Activated CD4-positive, alpha-beta T cell treated with anti-CD3 and anti-CD28 coated beads, Interleukin-2, amount 10 ng/mL, durations not matched to agents 7 days and 5 days (primary cell): ENCODE results near the gene ANKHD1. TPM values are rescaled to one million over a fixed set of nuclear protein-coding genes. Genes with fewer than 3 reads are reported as not detected.
"Not testable (repeated sequence)": the region's sequence is repeated elsewhere in the genome, so short reads cannot be mapped to it uniquely, and the experiment has no call there.

ENCODE experiments used
- CTCF ChIA-PET: fragments of 350-600 bp; sonication (Branson Sonifier 250); formaldehyde crosslinking; loops from one replicate; lab custom pipeline; 2021; ENCODE audit warnings: antibody characterized with exemption; lab: Charles Lee
- POLR2A ChIA-PET: fragments of 350-600 bp; sonication (Branson Sonifier 250); formaldehyde crosslinking; loops from one replicate; lab custom pipeline; 2021; ENCODE audit warnings: antibody characterized with exemption; lab: Charles Lee
- DNase-seq: peaks from one replicate; pipeline ENCODE4 v3.0.0-alpha.2; 2020
- H3K27ac Mint-ChIP-seq: one replicate; pipeline ENCODE4 v1.8.0; 2021; ENCODE audit warnings: mild to moderate bottlenecking, moderate library complexity, mixed read lengths
- H3K27me3 Mint-ChIP-seq: one replicate; pipeline ENCODE4 v1.8.0; 2021; ENCODE audit warnings: mixed read lengths
- H3K36me3 Mint-ChIP-seq: one replicate; pipeline ENCODE4 v1.8.0; 2021; ENCODE audit warnings: low read depth, mixed read lengths
- H3K4me1 Mint-ChIP-seq: one replicate; pipeline ENCODE4 v1.8.0; 2021; ENCODE audit warnings: mixed read lengths
- H3K4me3 Mint-ChIP-seq: one replicate; pipeline ENCODE4 v1.8.0; 2021; ENCODE audit warnings: mild to moderate bottlenecking, moderate library complexity, mixed read lengths
- H3K9me3 Mint-ChIP-seq: one replicate; pipeline ENCODE4 v1.8.0; 2021; ENCODE audit warnings: mixed read lengths
- total RNA-seq, 2 experiments: library from RNA; stranded (reverse); gene quantifications; one replicate each; pipeline ENCODE4 v1.2.3, GENCODE V29; 2021

The ANKHD1 gene
- total RNA-seq, 2 experiments from 2014 or later: 118 TPM

DNA sequence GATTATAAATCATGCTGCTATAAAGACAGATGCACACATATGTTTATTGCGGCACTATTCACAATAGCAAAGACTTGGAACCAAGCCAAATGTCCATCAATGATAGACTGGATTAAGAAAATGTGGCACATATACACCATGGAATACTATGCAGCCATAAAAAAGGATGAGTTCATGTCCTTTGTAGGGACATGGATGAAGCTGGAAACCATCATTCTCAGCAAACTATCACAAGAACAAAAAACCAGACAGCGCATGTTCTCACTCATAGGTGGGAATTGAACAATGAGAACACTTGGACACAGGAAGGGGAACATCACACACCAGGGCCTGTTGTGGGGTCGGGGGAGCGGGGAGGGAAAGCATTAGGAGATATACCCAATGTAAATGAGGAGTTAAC, 55.7 kb downstream of the ANKHD1 start:
- H3K4me3 Mint-ChIP-seq, H3K27ac Mint-ChIP-seq, H3K4me1 Mint-ChIP-seq, CTCF ChIA-PET, H3K27me3 Mint-ChIP-seq, DNase-seq, POLR2A ChIA-PET: not testable (repeated sequence)
- H3K36me3 Mint-ChIP-seq: peaks cover 61% of the 10 kb centered on the region
- H3K9me3 Mint-ChIP-seq: peaks cover 15% of the 10 kb centered on the region

GRCh38 chr5:140466981-140467742, 65.5 kb downstream of the ANKHD1 start:
- DNase-seq: no peak
- H3K36me3 Mint-ChIP-seq: peaks cover 24% of the 10 kb centered on the region
- no peaks in the 10 kb centered on the region for H3K27me3 Mint-ChIP-seq
- no peaks in the 10 kb centered on the region for H3K9me3 Mint-ChIP-seq
- H3K4me3 Mint-ChIP-seq: no peak overlapping the region
- ChIA-PET CTCF (no interaction called here), POLR2A (no interaction called here)
- H3K27ac Mint-ChIP-seq: no peak overlapping the region
- H3K4me1 Mint-ChIP-seq: no peaks in the 10 kb centered on the region

- CTCF ChIA-PET: no interaction called here
- POLR2A ChIA-PET: no interaction called here
Measured at GRCh38 chr5:140468188-140468587, 66.6 kb downstream of the ANKHD1 start.

GRCh38 chr5:140469259-140469658, 67.6 kb downstream of the ANKHD1 start:
- Mint-ChIP-seq H3K4me1 (no peaks in the 10 kb centered on the region), H3K36me3 (peaks cover 29% of the 10 kb centered on the region), H3K9me3 (no peaks in the 10 kb centered on the region), H3K27me3 (no peaks in the 10 kb centered on the region), H3K4me3 (no peak overlapping the region), H3K27ac (no peak overlapping the region)
- CTCF ChIA-PET: no interaction called here
- POLR2A ChIA-PET: no interaction called here
- DNase-seq: no peak

More at GRCh38 chr5:140468188-140468587, 66.6 kb downstream of the ANKHD1 start:
- Mint-ChIP-seq H3K9me3 (no peaks in the 10 kb centered on the region), H3K4me3 (no peak overlapping the region), H3K36me3 (peaks cover 22% of the 10 kb centered on the region), H3K27me3 (no peaks in the 10 kb centered on the region), H3K4me1 (no peaks in the 10 kb centered on the region), H3K27ac (no peak overlapping the region)
- DNase-seq: no peak

- CTCF ChIA-PET: no interaction called here
- Mint-ChIP-seq H3K36me3 (peaks cover 16% of the 10 kb centered on the region), H3K9me3 (no peaks in the 10 kb centered on the region), H3K27ac (no peak overlapping the region), H3K4me1 (no peaks in the 10 kb centered on the region), H3K4me3 (no peak overlapping the region), H3K27me3 (no peaks in the 10 kb centered on the region)
- POLR2A ChIA-PET: no interaction called here
- DNase-seq: no peak
Measured at GRCh38 chr5:140480310-140481014, 78.8 kb downstream of the ANKHD1 start.

- DNase-seq: no peak
- Mint-ChIP-seq H3K27me3 (no peaks in the 10 kb centered on the region), H3K4me3 (no peak overlapping the region), H3K27ac (no peak overlapping the region), H3K36me3 (peaks cover 20% of the 10 kb centered on the region), H3K9me3 (no peaks in the 10 kb centered on the region), H3K4me1 (no peaks in the 10 kb centered on the region)
- CTCF ChIA-PET: no interaction called here
- POLR2A ChIA-PET: no interaction called here
Measured at GRCh38 chr5:140481758-140482157, 80.1 kb downstream of the ANKHD1 start.

DNA sequence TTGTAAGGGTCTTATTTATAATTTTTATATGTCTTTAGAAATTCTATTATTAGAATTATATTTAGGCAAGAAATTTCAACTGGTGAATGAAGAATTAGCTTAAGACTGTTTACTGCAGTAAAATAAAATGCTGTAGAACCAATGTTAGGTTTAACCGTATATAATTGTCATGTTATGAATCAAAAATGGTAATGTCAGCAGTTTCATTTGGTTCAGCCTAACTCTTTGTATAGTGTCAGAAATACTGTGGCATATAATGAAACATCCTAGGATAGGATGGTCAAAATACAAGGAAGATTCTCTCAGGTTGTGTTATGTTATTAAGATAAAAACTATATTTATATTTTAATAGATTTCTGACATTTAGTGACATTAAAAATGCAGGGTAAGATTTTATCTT, 81.4 kb downstream of the ANKHD1 start:
- no peak overlapping the region for H3K4me3 Mint-ChIP-seq
- H3K4me1 Mint-ChIP-seq: no peaks in the 10 kb centered on the region
- H3K9me3 Mint-ChIP-seq: no peaks in the 10 kb centered on the region
- CTCF ChIA-PET: no interaction called here
- no peaks in the 10 kb centered on the region for H3K27me3 Mint-ChIP-seq
- DNase-seq: no peak
- peaks cover 26% of the 10 kb centered on the region for H3K36me3 Mint-ChIP-seq
- H3K27ac Mint-ChIP-seq: no peak overlapping the region
- POLR2A ChIA-PET: no interaction called here

- POLR2A ChIA-PET, CTCF ChIA-PET, H3K4me3 Mint-ChIP-seq, DNase-seq, H3K27me3 Mint-ChIP-seq, H3K9me3 Mint-ChIP-seq, H3K4me1 Mint-ChIP-seq, H3K27ac Mint-ChIP-seq: not testable (repeated sequence)
- H3K36me3 Mint-ChIP-seq: peaks cover 34% of the 10 kb centered on the region
Measured at GRCh38 chr5:140488141-140488540, 86.5 kb downstream of the ANKHD1 start.

- POLR2A ChIA-PET: no interaction called here
- no peaks in the 10 kb centered on the region for H3K27me3 Mint-ChIP-seq
Measured at GRCh38 chr5:140488914-140489313, 87.3 kb downstream of the ANKHD1 start.

DNA sequence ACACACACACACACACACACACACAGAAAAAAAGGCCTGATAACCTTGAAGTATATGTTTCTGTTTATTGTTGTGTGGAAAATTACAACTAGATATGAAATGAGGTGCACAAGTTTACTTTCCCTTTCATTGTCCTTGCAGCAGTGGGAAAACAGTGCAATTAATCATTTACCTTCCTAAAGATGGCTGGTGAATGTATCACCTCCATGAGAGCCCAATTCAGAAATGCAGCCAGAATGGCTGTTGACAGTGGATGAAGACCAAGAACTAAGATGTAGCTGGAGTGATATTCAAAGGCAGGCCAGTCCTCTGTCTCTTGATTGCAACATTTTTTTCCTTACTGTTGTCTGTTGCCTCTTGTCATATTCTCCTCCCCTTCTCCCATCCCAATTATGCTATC, 96.3 kb downstream of the ANKHD1 start:
- Mint-ChIP-seq H3K4me3 (no peak overlapping the region), H3K27ac (no peak overlapping the region), H3K9me3 (no peaks in the 10 kb centered on the region), H3K27me3 (no peaks in the 10 kb centered on the region), H3K4me1 (peaks cover 6% of the 10 kb centered on the region), H3K36me3 (peaks cover 21% of the 10 kb centered on the region)
- POLR2A ChIA-PET: interaction anchor here (0.6 kb wide), 1 partner anchor 58 kb away, joined by 8 read pairs; no protein-coding TSS in a partner anchor
- CTCF ChIA-PET: no interaction called here
- DNase-seq: no peak

More at GRCh38 chr5:140488914-140489313, 87.3 kb downstream of the ANKHD1 start:
- Mint-ChIP-seq H3K36me3 (peaks cover 33% of the 10 kb centered on the region), H3K4me3 (no peak overlapping the region), H3K9me3 (no peaks in the 10 kb centered on the region), H3K27ac (no peak overlapping the region), H3K4me1 (no peaks in the 10 kb centered on the region)
- CTCF ChIA-PET: no interaction called here
- no peak for DNase-seq

DNA sequence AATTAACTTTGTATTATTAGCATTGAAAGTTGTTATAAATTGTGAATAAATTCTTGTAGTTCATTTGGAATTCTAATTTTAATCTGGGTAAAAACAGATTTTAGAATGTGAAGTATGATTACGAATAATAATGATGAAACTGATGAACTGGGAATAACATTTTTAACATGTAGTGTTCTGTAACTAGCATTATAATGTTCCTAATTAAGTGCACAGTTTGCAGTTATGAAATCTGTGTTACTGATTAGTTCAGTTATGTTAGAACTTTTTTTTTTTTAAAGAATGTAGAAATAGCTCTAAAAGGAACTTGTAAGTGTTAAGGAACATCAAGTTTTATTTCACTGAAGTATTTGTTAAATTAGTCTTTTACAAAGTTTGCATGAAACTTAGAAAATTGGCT, 97.0 kb downstream of the ANKHD1 start:
- Mint-ChIP-seq H3K27me3 (no peaks in the 10 kb centered on the region), H3K36me3 (peaks cover 20% of the 10 kb centered on the region), H3K4me1 (peaks cover 6% of the 10 kb centered on the region), H3K27ac (no peak overlapping the region), H3K4me3 (no peak overlapping the region), H3K9me3 (no peaks in the 10 kb centered on the region)
- ChIA-PET CTCF (no interaction called here), POLR2A (interaction anchor here (0.6 kb wide), 1 partner anchor 59 kb away, joined by 8 read pairs; no protein-coding TSS in a partner anchor)
- DNase-seq: no peak

DNA sequence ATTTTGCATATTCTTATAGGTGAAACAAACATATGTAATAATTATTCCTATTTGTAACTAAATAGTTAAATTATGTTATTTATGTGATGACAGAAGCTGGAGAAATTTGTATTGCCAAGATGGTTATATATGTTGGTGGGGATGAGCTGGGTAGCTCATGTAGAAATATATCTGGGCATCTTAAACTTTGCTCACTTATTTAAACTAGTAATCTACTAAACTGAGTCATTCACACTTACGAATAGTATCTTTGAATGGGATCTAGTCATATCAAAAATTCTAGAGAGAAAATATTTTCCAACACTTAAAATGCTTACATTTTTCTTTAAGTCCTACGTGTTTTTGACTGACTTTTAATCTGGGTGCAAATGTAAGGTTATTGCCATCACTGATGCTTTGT, 101.2 kb downstream of the ANKHD1 start:
- H3K36me3 Mint-ChIP-seq: peaks cover 20% of the 10 kb centered on the region
- POLR2A ChIA-PET: no interaction called here
- no peak overlapping the region for H3K4me3 Mint-ChIP-seq
- DNase-seq: no peak
- H3K27ac Mint-ChIP-seq: no peak overlapping the region
- no peaks in the 10 kb centered on the region for H3K27me3 Mint-ChIP-seq
- CTCF ChIA-PET: no interaction called here
- no peaks in the 10 kb centered on the region for H3K9me3 Mint-ChIP-seq
- H3K4me1 Mint-ChIP-seq: peaks cover 4% of the 10 kb centered on the region

DNA sequence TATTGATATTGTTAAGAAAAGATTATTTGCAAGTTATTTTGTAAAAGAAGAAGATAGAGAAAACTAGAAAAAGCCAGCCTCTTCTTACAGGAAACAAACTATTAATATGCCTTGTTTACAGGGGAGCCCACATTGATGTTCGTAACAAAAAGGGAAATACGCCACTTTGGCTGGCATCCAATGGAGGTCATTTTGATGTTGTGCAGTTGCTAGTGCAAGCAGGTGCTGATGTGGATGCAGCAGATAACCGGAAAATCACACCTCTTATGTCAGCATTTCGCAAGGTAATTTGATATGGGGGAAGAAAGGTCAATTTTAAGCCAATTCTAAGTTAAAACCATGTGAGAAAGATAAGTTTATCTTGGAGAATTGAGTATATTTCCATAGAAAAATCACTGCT, 108.3 kb downstream of the ANKHD1 start:
- DNase-seq: no peak
- no peaks in the 10 kb centered on the region for H3K4me1 Mint-ChIP-seq
- no peak overlapping the region for H3K27ac Mint-ChIP-seq
- peaks cover 56% of the 10 kb centered on the region for H3K36me3 Mint-ChIP-seq
- POLR2A ChIA-PET: no interaction called here
- H3K9me3 Mint-ChIP-seq: no peaks in the 10 kb centered on the region
- CTCF ChIA-PET: no interaction called here
- H3K4me3 Mint-ChIP-seq: no peak overlapping the region
- no peaks in the 10 kb centered on the region for H3K27me3 Mint-ChIP-seq
